HL-60 (cell line): ENCODE results near the gene TASP1.

ENCODE experiments used
- CTCF ChIP-seq: IDR thresholded peaks from one replicate; pipeline ENCODE4 v1.5.1; 2011; ENCODE audit warnings: low read length, control low read depth, inconsistent platforms; ENCODE audit not compliant: insufficient read depth
- GABPA ChIP-seq: IDR thresholded peaks from 2 replicates; pipeline ENCODE4 v1.6.1; 2012; ENCODE audit warnings: low read depth
- TF ChIP-seq, protein P1 (sequence below): IDR thresholded peaks from 2 replicates; pipeline ENCODE4 v1.6.1; 2012; ENCODE audit warnings: low read depth; ENCODE audit not compliant: insufficient replicate concordance

DNA sequence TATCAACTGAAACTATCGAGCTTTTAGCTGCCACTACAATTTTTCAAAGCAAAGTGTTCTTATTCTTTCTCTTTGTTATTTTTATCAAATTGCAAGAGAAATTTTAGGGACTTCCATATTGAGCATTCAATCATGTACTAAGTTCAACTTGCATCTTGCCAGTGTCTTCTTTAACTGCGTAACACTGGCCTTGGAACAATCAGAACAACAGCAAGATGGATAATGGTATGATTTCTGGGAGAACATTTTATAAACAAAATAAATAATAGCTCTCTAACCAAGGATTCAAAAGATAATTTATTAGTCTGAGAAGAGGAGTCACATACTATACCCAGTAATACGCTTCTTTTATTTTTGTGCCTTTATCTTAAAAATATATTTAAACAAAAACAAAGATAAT, 249.6 kb downstream of the TASP1 start:
- TF ChIP-seq CTCF (no peak), GABPA (no peak)
- TF ChIP-seq, protein P1, sequence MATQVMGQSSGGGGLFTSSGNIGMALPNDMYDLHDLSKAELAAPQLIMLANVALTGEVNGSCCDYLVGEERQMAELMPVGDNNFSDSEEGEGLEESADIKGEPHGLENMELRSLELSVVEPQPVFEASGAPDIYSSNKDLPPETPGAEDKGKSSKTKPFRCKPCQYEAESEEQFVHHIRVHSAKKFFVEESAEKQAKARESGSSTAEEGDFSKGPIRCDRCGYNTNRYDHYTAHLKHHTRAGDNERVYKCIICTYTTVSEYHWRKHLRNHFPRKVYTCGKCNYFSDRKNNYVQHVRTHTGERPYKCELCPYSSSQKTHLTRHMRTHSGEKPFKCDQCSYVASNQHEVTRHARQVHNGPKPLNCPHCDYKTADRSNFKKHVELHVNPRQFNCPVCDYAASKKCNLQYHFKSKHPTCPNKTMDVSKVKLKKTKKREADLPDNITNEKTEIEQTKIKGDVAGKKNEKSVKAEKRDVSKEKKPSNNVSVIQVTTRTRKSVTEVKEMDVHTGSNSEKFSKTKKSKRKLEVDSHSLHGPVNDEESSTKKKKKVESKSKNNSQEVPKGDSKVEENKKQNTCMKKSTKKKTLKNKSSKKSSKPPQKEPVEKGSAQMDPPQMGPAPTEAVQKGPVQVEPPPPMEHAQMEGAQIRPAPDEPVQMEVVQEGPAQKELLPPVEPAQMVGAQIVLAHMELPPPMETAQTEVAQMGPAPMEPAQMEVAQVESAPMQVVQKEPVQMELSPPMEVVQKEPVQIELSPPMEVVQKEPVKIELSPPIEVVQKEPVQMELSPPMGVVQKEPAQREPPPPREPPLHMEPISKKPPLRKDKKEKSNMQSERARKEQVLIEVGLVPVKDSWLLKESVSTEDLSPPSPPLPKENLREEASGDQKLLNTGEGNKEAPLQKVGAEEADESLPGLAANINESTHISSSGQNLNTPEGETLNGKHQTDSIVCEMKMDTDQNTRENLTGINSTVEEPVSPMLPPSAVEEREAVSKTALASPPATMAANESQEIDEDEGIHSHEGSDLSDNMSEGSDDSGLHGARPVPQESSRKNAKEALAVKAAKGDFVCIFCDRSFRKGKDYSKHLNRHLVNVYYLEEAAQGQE: no peak
